ENCODE results near the gene KLRF2.

The KLRF2 gene

DNA sequence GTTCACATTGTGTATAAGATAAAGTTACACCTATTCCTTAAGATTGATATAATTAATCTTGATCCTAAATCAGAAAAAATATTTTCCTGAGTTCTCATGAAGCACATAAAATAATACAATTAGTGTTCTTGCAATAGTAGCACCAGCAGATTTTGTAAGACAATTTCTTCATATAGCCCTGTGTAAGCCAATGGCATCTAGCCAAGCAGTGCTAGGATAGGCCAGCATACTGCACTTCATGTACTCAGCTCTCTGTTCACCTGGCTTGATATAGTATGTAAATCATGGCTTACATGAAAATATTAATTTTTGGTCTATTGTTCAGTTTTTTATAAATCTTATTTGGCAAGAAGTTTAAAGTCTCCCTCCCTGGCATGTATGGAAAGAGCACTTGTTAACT is 1.9 kb downstream of the KLRF2 start:
- no peak overlapping the region for H3K27ac ChIP-seq (replicated peaks)
- TF ChIP-seq, protein P1, sequence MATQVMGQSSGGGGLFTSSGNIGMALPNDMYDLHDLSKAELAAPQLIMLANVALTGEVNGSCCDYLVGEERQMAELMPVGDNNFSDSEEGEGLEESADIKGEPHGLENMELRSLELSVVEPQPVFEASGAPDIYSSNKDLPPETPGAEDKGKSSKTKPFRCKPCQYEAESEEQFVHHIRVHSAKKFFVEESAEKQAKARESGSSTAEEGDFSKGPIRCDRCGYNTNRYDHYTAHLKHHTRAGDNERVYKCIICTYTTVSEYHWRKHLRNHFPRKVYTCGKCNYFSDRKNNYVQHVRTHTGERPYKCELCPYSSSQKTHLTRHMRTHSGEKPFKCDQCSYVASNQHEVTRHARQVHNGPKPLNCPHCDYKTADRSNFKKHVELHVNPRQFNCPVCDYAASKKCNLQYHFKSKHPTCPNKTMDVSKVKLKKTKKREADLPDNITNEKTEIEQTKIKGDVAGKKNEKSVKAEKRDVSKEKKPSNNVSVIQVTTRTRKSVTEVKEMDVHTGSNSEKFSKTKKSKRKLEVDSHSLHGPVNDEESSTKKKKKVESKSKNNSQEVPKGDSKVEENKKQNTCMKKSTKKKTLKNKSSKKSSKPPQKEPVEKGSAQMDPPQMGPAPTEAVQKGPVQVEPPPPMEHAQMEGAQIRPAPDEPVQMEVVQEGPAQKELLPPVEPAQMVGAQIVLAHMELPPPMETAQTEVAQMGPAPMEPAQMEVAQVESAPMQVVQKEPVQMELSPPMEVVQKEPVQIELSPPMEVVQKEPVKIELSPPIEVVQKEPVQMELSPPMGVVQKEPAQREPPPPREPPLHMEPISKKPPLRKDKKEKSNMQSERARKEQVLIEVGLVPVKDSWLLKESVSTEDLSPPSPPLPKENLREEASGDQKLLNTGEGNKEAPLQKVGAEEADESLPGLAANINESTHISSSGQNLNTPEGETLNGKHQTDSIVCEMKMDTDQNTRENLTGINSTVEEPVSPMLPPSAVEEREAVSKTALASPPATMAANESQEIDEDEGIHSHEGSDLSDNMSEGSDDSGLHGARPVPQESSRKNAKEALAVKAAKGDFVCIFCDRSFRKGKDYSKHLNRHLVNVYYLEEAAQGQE (IDR thresholded peaks at IDR 0.05; ENCODE audit: insufficient replicate concordance, low read depth) = no peak
- TF ChIP-seq GABPA (IDR thresholded peaks at IDR 0.05; ENCODE audit: low read depth) = no peak
- TF ChIP-seq, protein P2, sequence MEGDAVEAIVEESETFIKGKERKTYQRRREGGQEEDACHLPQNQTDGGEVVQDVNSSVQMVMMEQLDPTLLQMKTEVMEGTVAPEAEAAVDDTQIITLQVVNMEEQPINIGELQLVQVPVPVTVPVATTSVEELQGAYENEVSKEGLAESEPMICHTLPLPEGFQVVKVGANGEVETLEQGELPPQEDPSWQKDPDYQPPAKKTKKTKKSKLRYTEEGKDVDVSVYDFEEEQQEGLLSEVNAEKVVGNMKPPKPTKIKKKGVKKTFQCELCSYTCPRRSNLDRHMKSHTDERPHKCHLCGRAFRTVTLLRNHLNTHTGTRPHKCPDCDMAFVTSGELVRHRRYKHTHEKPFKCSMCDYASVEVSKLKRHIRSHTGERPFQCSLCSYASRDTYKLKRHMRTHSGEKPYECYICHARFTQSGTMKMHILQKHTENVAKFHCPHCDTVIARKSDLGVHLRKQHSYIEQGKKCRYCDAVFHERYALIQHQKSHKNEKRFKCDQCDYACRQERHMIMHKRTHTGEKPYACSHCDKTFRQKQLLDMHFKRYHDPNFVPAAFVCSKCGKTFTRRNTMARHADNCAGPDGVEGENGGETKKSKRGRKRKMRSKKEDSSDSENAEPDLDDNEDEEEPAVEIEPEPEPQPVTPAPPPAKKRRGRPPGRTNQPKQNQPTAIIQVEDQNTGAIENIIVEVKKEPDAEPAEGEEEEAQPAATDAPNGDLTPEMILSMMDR (IDR thresholded peaks at IDR 0.05; ENCODE audit: insufficient read depth, low read length) = no peak
- TF ChIP-seq SPI1 (IDR thresholded peaks at IDR 0.05; ENCODE audit: borderline replicate concordance, low read depth) = no peak
- no peak for TF ChIP-seq POLR2AphosphoS5 (IDR thresholded peaks at IDR 0.05; ENCODE audit: low read depth)
- DNase-seq (ENCODE audit: low read depth in 1 of 2, low spot score in 1 of 2) = peak in 1 of 2 experiments; percentile 45
- no peak overlapping the region for H3K4me3 ChIP-seq (replicated peaks; ENCODE audit: insufficient read depth, low read length)
- H3K27me3 ChIP-seq (ENCODE audit: insufficient read depth, poor library complexity, severe bottlenecking) = no peaks in the 10 kb centered on the region

GRCh38 chr12:9888665-9889273 is 7.5 kb downstream of the KLRF2 start:
- Histone ChIP-seq H3K27ac (replicated peaks) (no peak overlapping the region), H3K27me3 (ENCODE audit: insufficient read depth, poor library complexity, severe bottlenecking) (no peaks in the 10 kb centered on the region), H3K4me3 (replicated peaks; ENCODE audit: insufficient read depth, low read length) (no peak overlapping the region)
- TF ChIP-seq SPI1 (IDR thresholded peaks at IDR 0.05; ENCODE audit: borderline replicate concordance, low read depth) (no peak), POLR2AphosphoS5 (IDR thresholded peaks at IDR 0.05; ENCODE audit: low read depth) (no peak), GABPA (IDR thresholded peaks at IDR 0.05; ENCODE audit: low read depth) (no peak)
- TF ChIP-seq, protein P1 (IDR thresholded peaks at IDR 0.05; ENCODE audit: insufficient replicate concordance, low read depth) = no peak
- TF ChIP-seq, protein P2 (IDR thresholded peaks at IDR 0.05; ENCODE audit: insufficient read depth, low read length) = no peak
- DNase-seq (ENCODE audit: low read depth in 1 of 2, low spot score in 1 of 2) = no peak

DNA sequence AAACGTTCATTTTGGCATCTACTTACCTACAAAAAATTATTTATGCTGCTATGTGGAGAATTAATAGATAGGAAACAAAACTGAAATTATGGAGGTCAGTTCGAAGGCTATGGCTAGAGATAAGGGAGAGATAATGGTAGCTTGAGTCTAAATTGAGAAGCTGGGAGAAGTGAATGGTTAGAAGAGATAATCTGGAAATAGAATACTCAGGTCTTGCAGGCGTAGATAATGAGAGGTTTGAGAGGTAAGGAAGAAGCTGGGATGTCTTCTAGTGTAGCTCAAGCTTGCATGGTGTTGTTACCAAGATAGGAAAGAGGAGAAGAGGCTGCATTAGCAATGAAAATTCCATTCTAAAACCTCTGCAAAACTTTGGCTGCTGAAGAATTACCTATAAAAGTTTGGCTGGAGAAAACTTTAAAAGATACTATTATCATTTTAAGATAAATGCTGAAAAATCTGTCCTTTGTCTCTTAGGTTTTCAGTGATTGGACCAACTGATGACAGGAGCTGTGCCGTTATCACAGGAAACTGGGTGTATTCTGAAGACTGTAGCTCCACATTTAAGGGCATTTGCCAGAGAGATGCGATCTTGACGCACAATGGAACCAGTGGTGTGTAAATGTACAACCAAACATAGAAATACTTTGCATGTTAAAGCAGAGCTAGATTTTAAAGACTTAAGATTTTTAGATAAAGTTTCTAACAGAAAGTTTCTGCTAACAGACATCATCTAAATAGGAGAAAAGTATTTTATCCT is 14.1 kb downstream of the KLRF2 start:
- DNase-seq (ENCODE audit: low read depth in 1 of 2, low spot score in 1 of 2) = no peak
- no peak for TF ChIP-seq GABPA (IDR thresholded peaks at IDR 0.05; ENCODE audit: low read depth)
- no peak for TF ChIP-seq POLR2AphosphoS5 (IDR thresholded peaks at IDR 0.05; ENCODE audit: low read depth)
- TF ChIP-seq, protein P1 (IDR thresholded peaks at IDR 0.05; ENCODE audit: insufficient replicate concordance, low read depth) = no peak
- TF ChIP-seq, protein P2 (IDR thresholded peaks at IDR 0.05; ENCODE audit: insufficient read depth, low read length) = no peak
- no peak for TF ChIP-seq SPI1 (IDR thresholded peaks at IDR 0.05; ENCODE audit: borderline replicate concordance, low read depth)
- H3K4me3 ChIP-seq (replicated peaks; ENCODE audit: insufficient read depth, low read length) = no peak overlapping the region
- H3K27me3 ChIP-seq (ENCODE audit: insufficient read depth, poor library complexity, severe bottlenecking) = no peaks in the 10 kb centered on the region
- no peak overlapping the region for H3K27ac ChIP-seq (replicated peaks)

Measured in HL-60 (cell line).